CD4-positive, alpha-beta T cell treated with Interferon gamma for 1 hour (primary cell): ENCODE data around the gene SLC35A5.

Experiments
- DNase-seq: peaks from one replicate; pipeline ENCODE4 v3.0.0-alpha.2; 2020

The SLC35A5 gene

GRCh38 chr3:112579232-112579631 lies 17.4 kb downstream of the SLC35A5 start:
- no peak for DNase-seq

- DNase-seq = no peak
Measured at GRCh38 chr3:112579697-112580096, 17.9 kb downstream of the SLC35A5 start.

- DNase-seq = no peak
Measured at GRCh38 chr3:112582244-112582874, 20.5 kb downstream of the SLC35A5 start.

- DNase-seq = no peak
Measured at GRCh38 chr3:112583105-112583504, 21.3 kb downstream of the SLC35A5 start.

GRCh38 chr3:112585782-112586181 lies 23.9 kb downstream of the SLC35A5 start:
- DNase-seq = no peak

GRCh38 chr3:112587336-112587735 lies 25.5 kb downstream of the SLC35A5 start:
- no peak for DNase-seq

- DNase-seq = no peak
Measured at GRCh38 chr3:112593258-112593657, 31.4 kb downstream of the SLC35A5 start.

- no peak for DNase-seq
Measured at GRCh38 chr3:112594856-112595255, 33.0 kb downstream of the SLC35A5 start.

- DNase-seq = no peak
Measured at GRCh38 chr3:112597945-112598344, 36.1 kb downstream of the SLC35A5 start.

- DNase-seq = no peak
Measured at GRCh38 chr3:112598731-112599130, 36.9 kb downstream of the SLC35A5 start.

- no peak for DNase-seq
Measured at GRCh38 chr3:112602217-112602838, 40.5 kb downstream of the SLC35A5 start.

- no peak for DNase-seq
Measured at GRCh38 chr3:112604536-112604935, 42.7 kb downstream of the SLC35A5 start.

- DNase-seq = no peak
Measured at GRCh38 chr3:112605285-112605684, 43.4 kb downstream of the SLC35A5 start.

- DNase-seq = no peak
Measured at GRCh38 chr3:112606098-112606497, 44.3 kb downstream of the SLC35A5 start.

- DNase-seq = no peak
Measured at GRCh38 chr3:112607863-112608262, 46.0 kb downstream of the SLC35A5 start.

GRCh38 chr3:112610121-112610520 lies 48.3 kb downstream of the SLC35A5 start:
- no peak for DNase-seq

GRCh38 chr3:112611752-112612515 lies 50.1 kb downstream of the SLC35A5 start:
- no peak for DNase-seq

GRCh38 chr3:112615989-112616731 lies 54.3 kb downstream of the SLC35A5 start:
- no peak for DNase-seq

GRCh38 chr3:112617285-112617684 lies 55.4 kb downstream of the SLC35A5 start:
- DNase-seq = no peak

GRCh38 chr3:112619295-112619694 lies 57.5 kb downstream of the SLC35A5 start:
- DNase-seq = no peak

GRCh38 chr3:112623213-112623612 lies 61.4 kb downstream of the SLC35A5 start:
- no peak for DNase-seq

GRCh38 chr3:112623717-112624116 lies 61.9 kb downstream of the SLC35A5 start:
- DNase-seq = no peak

GRCh38 chr3:112627419-112627818 lies 65.6 kb downstream of the SLC35A5 start:
- no peak for DNase-seq
